ENCODE data around the gene SLC9B1. TPM values are rescaled to one million over a fixed set of nuclear protein-coding genes. Genes with fewer than 3 reads are reported as not detected.
"Not testable (repeated sequence)": the region's sequence is repeated elsewhere in the genome, so short reads cannot be mapped to it uniquely, and the experiment has no call there.

Gene SLC9B1
- total and polyA plus RNA-seq, 8 donors = 0.15 to 21.4 (median 3.7) TPM; not detected in 5

DNA sequence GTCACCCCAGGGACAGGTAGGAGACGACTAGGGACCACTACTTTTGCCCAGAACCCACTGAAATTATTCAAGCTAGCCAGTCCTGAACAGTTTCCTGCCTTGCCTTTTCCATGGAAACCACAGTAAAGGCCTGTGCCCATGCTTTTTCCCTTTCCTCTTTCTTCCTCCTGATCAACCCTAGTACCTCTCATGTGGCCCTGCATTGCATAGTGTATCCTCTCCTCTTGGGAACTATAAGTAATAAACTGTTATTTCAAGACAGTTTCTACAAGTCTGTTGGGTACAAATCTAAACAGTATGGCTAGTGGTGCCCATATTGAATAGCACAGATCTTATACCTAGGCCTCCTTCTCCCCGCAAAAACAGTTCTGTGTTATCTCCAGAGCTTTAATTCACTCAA is 136.2 kb downstream of the SLC9B1 start:
- 97 to 100% (median 97%) methylated on average over 2 of the region's 2 CpGs for WGBS, 5 donors
- H3K4me3 ChIP-seq = no peak overlapping the region
- no peaks in the 10 kb centered on the region for H3K9me3 ChIP-seq
- H3K27me3 ChIP-seq = no peaks in the 10 kb centered on the region
- peaks cover 0 to 8% (median 1%) of the 10 kb centered on the region in 4 donors for H3K36me3 ChIP-seq
- DNase-seq = no peak
- H3K4me1 ChIP-seq = peaks cover 0 to 3% (median under 1%) of the 10 kb centered on the region in 4 donors
- H3K27ac ChIP-seq = no peak overlapping the region
- intact Hi-C loops (cut with DNase I; ENCODE audit: low total_unique reads) = no loop called here
- TF ChIP-seq POLR2AphosphoS5 (IDR thresholded peaks at IDR 0.05) (no peak), POLR2A (IDR thresholded peaks at IDR 0.05) (no peak), EP300 (IDR thresholded peaks at IDR 0.05) (no peak)
- TF ChIP-seq, protein P1, sequence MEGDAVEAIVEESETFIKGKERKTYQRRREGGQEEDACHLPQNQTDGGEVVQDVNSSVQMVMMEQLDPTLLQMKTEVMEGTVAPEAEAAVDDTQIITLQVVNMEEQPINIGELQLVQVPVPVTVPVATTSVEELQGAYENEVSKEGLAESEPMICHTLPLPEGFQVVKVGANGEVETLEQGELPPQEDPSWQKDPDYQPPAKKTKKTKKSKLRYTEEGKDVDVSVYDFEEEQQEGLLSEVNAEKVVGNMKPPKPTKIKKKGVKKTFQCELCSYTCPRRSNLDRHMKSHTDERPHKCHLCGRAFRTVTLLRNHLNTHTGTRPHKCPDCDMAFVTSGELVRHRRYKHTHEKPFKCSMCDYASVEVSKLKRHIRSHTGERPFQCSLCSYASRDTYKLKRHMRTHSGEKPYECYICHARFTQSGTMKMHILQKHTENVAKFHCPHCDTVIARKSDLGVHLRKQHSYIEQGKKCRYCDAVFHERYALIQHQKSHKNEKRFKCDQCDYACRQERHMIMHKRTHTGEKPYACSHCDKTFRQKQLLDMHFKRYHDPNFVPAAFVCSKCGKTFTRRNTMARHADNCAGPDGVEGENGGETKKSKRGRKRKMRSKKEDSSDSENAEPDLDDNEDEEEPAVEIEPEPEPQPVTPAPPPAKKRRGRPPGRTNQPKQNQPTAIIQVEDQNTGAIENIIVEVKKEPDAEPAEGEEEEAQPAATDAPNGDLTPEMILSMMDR (IDR thresholded peaks at IDR 0.05) = no peak

DNA sequence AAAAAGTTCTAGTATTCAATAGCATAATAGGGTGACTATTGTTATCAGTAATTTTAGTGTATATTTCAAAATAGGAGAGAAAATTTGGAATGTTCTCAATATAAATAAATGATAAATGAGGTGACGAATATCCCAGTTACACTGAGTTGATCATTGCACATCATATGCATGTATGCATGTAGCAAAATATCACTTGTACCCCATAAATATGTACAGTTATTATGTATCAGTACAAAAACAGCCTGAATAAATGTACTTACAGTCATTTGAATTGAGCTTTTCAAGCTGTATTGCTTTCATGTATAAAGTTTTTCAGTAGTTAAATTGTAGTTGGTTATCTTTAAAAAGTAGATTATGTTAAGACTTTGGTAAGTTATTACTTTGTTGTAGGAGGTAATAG is 138.2 kb downstream of the SLC9B1 start:
- H3K36me3 ChIP-seq = peaks cover 0 to 16% (median 11%) of the 10 kb centered on the region in 4 donors
- H3K4me3 ChIP-seq = no peak overlapping the region
- WGBS, 5 donors = 68 to 75% (median 70%) methylated on average over 1 of the region's 1 CpG
- no peak overlapping the region for H3K27ac ChIP-seq
- peaks cover 0 to 5% (median 2%) of the 10 kb centered on the region in 4 donors for H3K4me1 ChIP-seq
- no peaks in the 10 kb centered on the region for H3K27me3 ChIP-seq
- H3K9me3 ChIP-seq = peaks cover 0 to 13% (median 7%) of the 10 kb centered on the region in 4 donors
- TF ChIP-seq, protein P1 (IDR thresholded peaks at IDR 0.05) = no peak
- no peak for TF ChIP-seq POLR2AphosphoS5 (IDR thresholded peaks at IDR 0.05)
- TF ChIP-seq EP300 (IDR thresholded peaks at IDR 0.05) = no peak
- TF ChIP-seq POLR2A (IDR thresholded peaks at IDR 0.05) = no peak
- intact Hi-C loops (cut with DNase I; ENCODE audit: low total_unique reads) = no loop called here
- DNase-seq = no peak

DNA sequence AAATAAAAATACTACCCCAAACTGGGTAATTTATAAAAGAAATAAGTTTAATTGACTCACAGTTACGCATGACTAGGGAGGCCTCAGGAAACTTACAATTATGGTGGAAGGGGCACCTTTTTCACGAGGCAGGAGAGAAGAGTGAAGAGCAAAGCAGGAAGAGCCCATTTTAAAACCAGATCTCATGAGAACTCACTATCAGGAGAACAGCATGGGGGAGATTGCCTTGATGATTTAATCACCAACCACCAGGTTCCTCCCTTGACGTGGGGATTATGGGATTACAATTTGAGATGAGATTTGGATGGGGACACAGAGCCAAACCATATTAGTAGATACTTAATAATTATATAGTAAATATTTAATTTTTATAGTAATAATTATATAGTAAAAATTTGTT is 140.6 kb downstream of the SLC9B1 start:
- Histone ChIP-seq H3K36me3 (peaks cover 3 to 29% (median 16%) of the 10 kb centered on the region in 4 donors), H3K4me3 (no peak overlapping the region), H3K4me1 (peaks cover 0 to 5% (median 2%) of the 10 kb centered on the region in 4 donors), H3K27me3 (no peaks in the 10 kb centered on the region), H3K9me3 (peaks cover 0 to 13% (median 7%) of the 10 kb centered on the region in 4 donors), H3K27ac (peak overlapping the region in 1 of 5 donors; percentile 38)
- WGBS, 5 donors = 87 to 99% (median 90%) methylated on average over 3 of the region's 3 CpGs
- intact Hi-C loops (cut with DNase I; ENCODE audit: low total_unique reads) = no loop called here
- no peak for TF ChIP-seq EP300 (IDR thresholded peaks at IDR 0.05)
- TF ChIP-seq POLR2AphosphoS5 (IDR thresholded peaks at IDR 0.05) = no peak
- no peak for TF ChIP-seq POLR2A (IDR thresholded peaks at IDR 0.05)
- TF ChIP-seq, protein P1 (IDR thresholded peaks at IDR 0.05) = no peak
- DNase-seq = no peak

- Histone ChIP-seq H3K27ac (peak overlapping the region in 2 of 5 donors; percentile 3 to 42), H3K9me3 (peaks cover 0 to 13% (median 7%) of the 10 kb centered on the region in 4 donors), H3K36me3 (peaks cover 3 to 29% (median 16%) of the 10 kb centered on the region in 4 donors)
- intact Hi-C loops (cut with DNase I; ENCODE audit: low total_unique reads); H3K27me3 ChIP-seq; H3K4me1 ChIP-seq; H3K4me3 ChIP-seq: not testable (repeated sequence)
- peak in 1 of 2 donors; percentile 10 for DNase-seq
- WGBS, 5 donors = 44 to 72% (median 56%) methylated on average over 4 of the region's 4 CpGs
These were observed 141.2 kb downstream of the SLC9B1 start for GRCh38 chr4:102878349-102878748.

- 89 to 99% (median 96%) methylated on average over 3 of the region's 3 CpGs for WGBS, 5 donors
- Histone ChIP-seq H3K9me3 (peaks cover 0 to 13% (median 7%) of the 10 kb centered on the region in 4 donors), H3K27ac (peak overlapping the region in 2 of 5 donors; percentile 3 to 42), H3K36me3 (peaks cover 3 to 33% (median 16%) of the 10 kb centered on the region in 4 donors)
- H3K27me3 ChIP-seq; H3K4me1 ChIP-seq; intact Hi-C loops (cut with DNase I; ENCODE audit: low total_unique reads); DNase-seq; H3K4me3 ChIP-seq: not testable (repeated sequence)
These were observed 141.9 kb downstream of the SLC9B1 start for GRCh38 chr4:102877477-102878106.

Data from stomach (tissue), 9 donors.